Endothelial cell of hepatic sinusoid (primary cell): ENCODE data around the gene ANKS1A.

Experiments used
- in situ Hi-C: cut with HindIII; loops from 2 replicates; pipeline ENCODE4 v1.10.0; 2017; ENCODE audit warnings: low sequenced_read_pairs

The ANKS1A gene

GRCh38 chr6:35062676-35063574 lies 173.9 kb downstream of the ANKS1A start:
- in situ Hi-C loops: no loop called here

- in situ Hi-C loops: no loop called here
These were observed 174.7 kb downstream of the ANKS1A start for GRCh38 chr6:35063701-35064280.

- in situ Hi-C loops: no loop called here
These were observed 175.2 kb downstream of the ANKS1A start for GRCh38 chr6:35064290-35064689.

- in situ Hi-C loops: no loop called here
These were observed 175.8 kb downstream of the ANKS1A start for GRCh38 chr6:35064757-35065440.

GRCh38 chr6:35065441-35065800 lies 176.4 kb downstream of the ANKS1A start:
- in situ Hi-C loops: no loop called here

- in situ Hi-C loops: no loop called here
These were observed 176.8 kb downstream of the ANKS1A start for GRCh38 chr6:35065870-35066269.

GRCh38 chr6:35067234-35067633 lies 178.2 kb downstream of the ANKS1A start:
- in situ Hi-C loops: no loop called here

GRCh38 chr6:35068206-35068605 lies 179.2 kb downstream of the ANKS1A start:
- in situ Hi-C loops: no loop called here

- in situ Hi-C loops: no loop called here
These were observed 179.6 kb downstream of the ANKS1A start for GRCh38 chr6:35068644-35069043.

- in situ Hi-C loops: no loop called here
These were observed 180.2 kb downstream of the ANKS1A start for GRCh38 chr6:35069262-35069661.

GRCh38 chr6:35070111-35070510 lies 181.1 kb downstream of the ANKS1A start:
- in situ Hi-C loops: no loop called here

- in situ Hi-C loops: no loop called here
These were observed 182.4 kb downstream of the ANKS1A start for GRCh38 chr6:35071347-35071994.

- in situ Hi-C loops: no loop called here
These were observed 183.1 kb downstream of the ANKS1A start for GRCh38 chr6:35072051-35072697.

GRCh38 chr6:35072698-35073055 lies 183.6 kb downstream of the ANKS1A start:
- in situ Hi-C loops: no loop called here

GRCh38 chr6:35073211-35073610 lies 184.2 kb downstream of the ANKS1A start:
- in situ Hi-C loops: no loop called here

- in situ Hi-C loops: no loop called here
These were observed 184.9 kb downstream of the ANKS1A start for GRCh38 chr6:35073766-35074471.

GRCh38 chr6:35076997-35077712 lies 188.1 kb downstream of the ANKS1A start:
- in situ Hi-C loops: no loop called here

GRCh38 chr6:35077713-35078105 lies 188.7 kb downstream of the ANKS1A start:
- in situ Hi-C loops: no loop called here

- in situ Hi-C loops: no loop called here
These were observed 189.3 kb downstream of the ANKS1A start for GRCh38 chr6:35078226-35078850.
